ENCODE measurements around the gene IVNS1ABP. TPM values are rescaled to one million over a fixed set of nuclear protein-coding genes. Genes with fewer than 3 reads are reported as not detected.

IVNS1ABP gene
- total and polyA plus RNA-seq, 4 donors = 14.2 to 83.4 (median 34.0) TPM

DNA sequence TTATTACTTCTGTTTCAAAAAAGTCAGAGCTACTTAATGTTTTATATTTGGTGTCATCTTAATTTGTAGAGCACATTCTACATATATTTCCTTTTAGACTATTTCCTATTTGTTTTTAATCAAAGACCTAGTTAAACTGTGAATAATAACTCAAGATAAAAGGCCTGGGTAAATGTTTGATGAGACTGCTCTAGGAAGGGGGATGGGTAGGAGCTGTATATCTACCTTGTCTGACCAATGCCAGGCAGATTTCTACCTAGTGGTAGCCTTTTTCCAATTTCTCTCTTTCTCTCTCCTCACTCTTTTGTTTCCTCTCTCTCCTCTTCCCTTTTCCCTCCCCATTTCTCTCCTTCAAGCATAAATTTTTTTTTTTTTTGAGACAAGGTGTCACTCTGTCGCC, 31.9 kb upstream of the IVNS1ABP start:
- no peak overlapping the region for H3K27ac ChIP-seq (ENCODE audit: low read depth in 1 of 2, low read length in 2 of 2)
- TF ChIP-seq, protein P1, sequence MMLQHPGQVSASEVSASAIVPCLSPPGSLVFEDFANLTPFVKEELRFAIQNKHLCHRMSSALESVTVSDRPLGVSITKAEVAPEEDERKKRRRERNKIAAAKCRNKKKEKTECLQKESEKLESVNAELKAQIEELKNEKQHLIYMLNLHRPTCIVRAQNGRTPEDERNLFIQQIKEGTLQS (IDR thresholded peaks at IDR 0.05) = no peak
- TF ChIP-seq EGR1 (IDR thresholded peaks at IDR 0.05; ENCODE audit: low read depth in 2 of 2) (no peak), SP1 (IDR thresholded peaks at IDR 0.05) (no peak), TAF1 (conservative IDR thresholded peaks at IDR 0.05) (no peak), HNF4G (IDR thresholded peaks at IDR 0.05) (no peak), RXRA (IDR thresholded peaks at IDR 0.05) (no peak), GABPA (IDR thresholded peaks at IDR 0.05 in 1 of 2, conservative IDR thresholded peaks at IDR 0.05 in 1 of 2) (no peak), HNF4A (conservative IDR thresholded peaks at IDR 0.05) (no peak), JUND (IDR thresholded peaks at IDR 0.05) (no peak), FOXA2 (IDR thresholded peaks at IDR 0.05) (no peak), NR2F2 (IDR thresholded peaks at IDR 0.05) (no peak), YY1 (IDR thresholded peaks at IDR 0.05) (no peak), RAD21 (IDR thresholded peaks at IDR 0.05) (no peak), FOXA1 (IDR thresholded peaks at IDR 0.05) (no peak)
- TF ChIP-seq, protein P2, sequence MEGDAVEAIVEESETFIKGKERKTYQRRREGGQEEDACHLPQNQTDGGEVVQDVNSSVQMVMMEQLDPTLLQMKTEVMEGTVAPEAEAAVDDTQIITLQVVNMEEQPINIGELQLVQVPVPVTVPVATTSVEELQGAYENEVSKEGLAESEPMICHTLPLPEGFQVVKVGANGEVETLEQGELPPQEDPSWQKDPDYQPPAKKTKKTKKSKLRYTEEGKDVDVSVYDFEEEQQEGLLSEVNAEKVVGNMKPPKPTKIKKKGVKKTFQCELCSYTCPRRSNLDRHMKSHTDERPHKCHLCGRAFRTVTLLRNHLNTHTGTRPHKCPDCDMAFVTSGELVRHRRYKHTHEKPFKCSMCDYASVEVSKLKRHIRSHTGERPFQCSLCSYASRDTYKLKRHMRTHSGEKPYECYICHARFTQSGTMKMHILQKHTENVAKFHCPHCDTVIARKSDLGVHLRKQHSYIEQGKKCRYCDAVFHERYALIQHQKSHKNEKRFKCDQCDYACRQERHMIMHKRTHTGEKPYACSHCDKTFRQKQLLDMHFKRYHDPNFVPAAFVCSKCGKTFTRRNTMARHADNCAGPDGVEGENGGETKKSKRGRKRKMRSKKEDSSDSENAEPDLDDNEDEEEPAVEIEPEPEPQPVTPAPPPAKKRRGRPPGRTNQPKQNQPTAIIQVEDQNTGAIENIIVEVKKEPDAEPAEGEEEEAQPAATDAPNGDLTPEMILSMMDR (IDR thresholded peaks at IDR 0.05; ENCODE audit: low read depth, low read length, missing input control) = no peak
- TF ChIP-seq, protein P3, sequence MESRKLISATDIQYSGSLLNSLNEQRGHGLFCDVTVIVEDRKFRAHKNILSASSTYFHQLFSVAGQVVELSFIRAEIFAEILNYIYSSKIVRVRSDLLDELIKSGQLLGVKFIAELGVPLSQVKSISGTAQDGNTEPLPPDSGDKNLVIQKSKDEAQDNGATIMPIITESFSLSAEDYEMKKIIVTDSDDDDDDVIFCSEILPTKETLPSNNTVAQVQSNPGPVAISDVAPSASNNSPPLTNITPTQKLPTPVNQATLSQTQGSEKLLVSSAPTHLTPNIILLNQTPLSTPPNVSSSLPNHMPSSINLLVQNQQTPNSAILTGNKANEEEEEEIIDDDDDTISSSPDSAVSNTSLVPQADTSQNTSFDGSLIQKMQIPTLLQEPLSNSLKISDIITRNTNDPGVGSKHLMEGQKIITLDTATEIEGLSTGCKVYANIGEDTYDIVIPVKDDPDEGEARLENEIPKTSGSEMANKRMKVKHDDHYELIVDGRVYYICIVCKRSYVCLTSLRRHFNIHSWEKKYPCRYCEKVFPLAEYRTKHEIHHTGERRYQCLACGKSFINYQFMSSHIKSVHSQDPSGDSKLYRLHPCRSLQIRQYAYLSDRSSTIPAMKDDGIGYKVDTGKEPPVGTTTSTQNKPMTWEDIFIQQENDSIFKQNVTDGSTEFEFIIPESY (IDR thresholded peaks at IDR 0.05) = no peak
- TF ChIP-seq, protein P4, sequence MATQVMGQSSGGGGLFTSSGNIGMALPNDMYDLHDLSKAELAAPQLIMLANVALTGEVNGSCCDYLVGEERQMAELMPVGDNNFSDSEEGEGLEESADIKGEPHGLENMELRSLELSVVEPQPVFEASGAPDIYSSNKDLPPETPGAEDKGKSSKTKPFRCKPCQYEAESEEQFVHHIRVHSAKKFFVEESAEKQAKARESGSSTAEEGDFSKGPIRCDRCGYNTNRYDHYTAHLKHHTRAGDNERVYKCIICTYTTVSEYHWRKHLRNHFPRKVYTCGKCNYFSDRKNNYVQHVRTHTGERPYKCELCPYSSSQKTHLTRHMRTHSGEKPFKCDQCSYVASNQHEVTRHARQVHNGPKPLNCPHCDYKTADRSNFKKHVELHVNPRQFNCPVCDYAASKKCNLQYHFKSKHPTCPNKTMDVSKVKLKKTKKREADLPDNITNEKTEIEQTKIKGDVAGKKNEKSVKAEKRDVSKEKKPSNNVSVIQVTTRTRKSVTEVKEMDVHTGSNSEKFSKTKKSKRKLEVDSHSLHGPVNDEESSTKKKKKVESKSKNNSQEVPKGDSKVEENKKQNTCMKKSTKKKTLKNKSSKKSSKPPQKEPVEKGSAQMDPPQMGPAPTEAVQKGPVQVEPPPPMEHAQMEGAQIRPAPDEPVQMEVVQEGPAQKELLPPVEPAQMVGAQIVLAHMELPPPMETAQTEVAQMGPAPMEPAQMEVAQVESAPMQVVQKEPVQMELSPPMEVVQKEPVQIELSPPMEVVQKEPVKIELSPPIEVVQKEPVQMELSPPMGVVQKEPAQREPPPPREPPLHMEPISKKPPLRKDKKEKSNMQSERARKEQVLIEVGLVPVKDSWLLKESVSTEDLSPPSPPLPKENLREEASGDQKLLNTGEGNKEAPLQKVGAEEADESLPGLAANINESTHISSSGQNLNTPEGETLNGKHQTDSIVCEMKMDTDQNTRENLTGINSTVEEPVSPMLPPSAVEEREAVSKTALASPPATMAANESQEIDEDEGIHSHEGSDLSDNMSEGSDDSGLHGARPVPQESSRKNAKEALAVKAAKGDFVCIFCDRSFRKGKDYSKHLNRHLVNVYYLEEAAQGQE (IDR thresholded peaks at IDR 0.05) = no peak
- TF ChIP-seq, protein P5, sequence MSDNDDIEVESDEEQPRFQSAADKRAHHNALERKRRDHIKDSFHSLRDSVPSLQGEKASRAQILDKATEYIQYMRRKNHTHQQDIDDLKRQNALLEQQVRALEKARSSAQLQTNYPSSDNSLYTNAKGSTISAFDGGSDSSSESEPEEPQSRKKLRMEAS (IDR thresholded peaks at IDR 0.05) = no peak
- no peak for DNase-seq (ENCODE audit: low spot score)

More for the DNA sequence above, 31.9 kb upstream of the IVNS1ABP start:
- Histone ChIP-seq H3K4me1 (ENCODE audit: control insufficient read depth in 4 of 4, insufficient read depth in 4 of 4, low read length in 3 of 4) (peaks cover 0 to 5% (median 1%) of the 10 kb centered on the region in 4 donors), H3K4me3 (ENCODE audit: low read depth in 1 of 3, low read length in 3 of 3) (no peak overlapping the region), H3K36me3 (ENCODE audit: control insufficient read depth in 4 of 4, insufficient read depth in 3 of 4, low read depth in 1 of 4, low read length in 3 of 4) (no peaks in the 10 kb centered on the region), H3K27me3 (ENCODE audit: control insufficient read depth in 4 of 4, insufficient read depth in 4 of 4, low read length in 3 of 4) (no peaks in the 10 kb centered on the region), H3K9ac (ENCODE audit: low read depth in 1 of 2, low read length in 2 of 2) (no peak overlapping the region), H3K9me3 (ENCODE audit: control insufficient read depth in 4 of 4, low read length in 3 of 4) (no peaks in the 10 kb centered on the region)
- WGBS = 80% methylated on average over 1 of the region's 1 CpG
